HCT116 (cell line): ENCODE results near the gene LASP1NB.
"Not testable (repeated sequence)": the region's sequence is repeated elsewhere in the genome, so short reads cannot be mapped to it uniquely, and the experiment has no call there.

Experiments used
- ATAC-seq: fragments of 200-7000 bp; cut with Tn5 transposase; 2 replicates; pipeline ENCODE4 v1.9.1; 2020; ENCODE audit warnings: mild to moderate bottlenecking, moderate library complexity
- BruUV-seq: library from RNA; stranded (reverse); fragments of 400-500 nt; replicated peaks from 2 replicates; lab custom pipeline; 2021; lab: Mats Ljungman, UMichigan
- CTCF ChIA-PET: fragments of 300-600 bp; sonication (Branson Sonifier 250); formaldehyde crosslinking; loops from one replicate; lab custom pipeline; 2021; ENCODE audit warnings: antibody characterized with exemption; lab: Charles Lee
- POLR2A ChIA-PET: fragments of 300-600, 350-600 bp; sonication (Branson Sonifier 250); formaldehyde crosslinking; loops from one replicate; lab custom pipeline; 2021; ENCODE audit warnings: antibody characterized with exemption; lab: Charles Lee
- RAD21 ChIA-PET, 2 experiments: fragments of 300-600 bp; sonication (Branson Sonifier 250); formaldehyde crosslinking; loops; one replicate each; lab custom pipeline; 2023; ENCODE audit warnings: low total read pairs in 2 of 2; ENCODE audit not compliant: uncharacterized antibody in 2 of 2, unreplicated experiment in 2 of 2, low non-redundant PET in 1 of 2; lab: Charles Lee
- DNase-seq: peaks from one replicate; pipeline ENCODE4 v3.0.0-alpha.2; 2010; ENCODE audit warnings: low read depth, low spot score
- H2AFZ ChIP-seq: fragments of 200-600 bp; shearing (Covaris generic), sonication (generic); 2 replicates; pipeline ENCODE4 v1.6.1; 2017; ENCODE audit warnings: low read depth, mixed run types, mixed read lengths, antibody characterized with exemption, low read length; ENCODE audit not compliant: poor library complexity, severe bottlenecking
- H3K27ac ChIP-seq: 2 replicates; pipeline ENCODE4 v1.5.1; 2012; ENCODE audit warnings: low read depth, low read length
- H3K27me3 ChIP-seq: fragments of 200-600 bp; sonication (generic); 2 replicates; pipeline ENCODE4 v1.6.1; 2016; ENCODE audit warnings: mixed run types, low read length, mixed read lengths; ENCODE audit not compliant: insufficient read depth
- H3K36me3 ChIP-seq, 2 experiments: fragments of 200-500 bp in 1 of 2; fragments of 200-600 bp in 1 of 2; sonication (Bioruptor generic) in 1 of 2; sonication (generic) in 1 of 2; 2 replicates each; pipeline versions ENCODE4 v1.5.1 to v1.6.1; 2014 to 2016; ENCODE audit warnings: low read length in 2 of 2, inconsistent platforms in 1 of 2, mixed read lengths in 1 of 2, mixed run types in 1 of 2; ENCODE audit not compliant: insufficient read depth in 2 of 2, control insufficient read depth in 1 of 2
- H3K4me1 ChIP-seq, 2 experiments: fragments of 200-600 bp in 1 of 2; sonication (generic) in 1 of 2; 2 replicates each; pipeline versions ENCODE4 v1.5.1 to v1.6.1; 2012 to 2017; ENCODE audit warnings: low read length in 2 of 2, inconsistent platforms in 1 of 2, mild to moderate bottlenecking in 1 of 2, mixed read lengths in 1 of 2, mixed run types in 1 of 2, moderate library complexity in 1 of 2; ENCODE audit not compliant: insufficient read depth in 2 of 2, control insufficient read depth in 1 of 2
- H3K4me2 ChIP-seq: fragments of 200-600 bp; sonication (generic); 2 replicates; pipeline ENCODE4 v1.6.1; 2017; ENCODE audit warnings: mixed run types, low read length, mixed read lengths
- H3K4me3 ChIP-seq, 2 experiments: fragments of 200-600 bp in 1 of 2; sonication (generic) in 1 of 2; replicated peaks in 1 of 2; 2 replicates each; pipeline ENCODE4 v1.5.1; 2011 to 2016; ENCODE audit warnings: low read length in 2 of 2, control low read depth in 1 of 2, low read depth in 1 of 2, mild to moderate bottlenecking in 1 of 2, mixed read lengths in 1 of 2, mixed run types in 1 of 2
- H3K79me2 ChIP-seq: fragments of 200-600 bp; sonication (generic); 2 replicates; pipeline ENCODE4 v1.6.1; 2017; ENCODE audit warnings: mild to moderate bottlenecking, mixed run types, low read length, moderate library complexity, mixed read lengths; ENCODE audit not compliant: insufficient read depth
- H3K9ac ChIP-seq: fragments of 200-600 bp; sonication (generic); 2 replicates; pipeline ENCODE4 v1.6.1; 2016; ENCODE audit warnings: low read length, mixed read lengths
- H3K9me2 ChIP-seq: fragments of 200-600 bp; sonication (generic), shearing (Covaris generic); 2 replicates; pipeline ENCODE4 v1.6.1; 2017; ENCODE audit warnings: mixed run types, mild to moderate bottlenecking, moderate library complexity; ENCODE audit not compliant: insufficient read depth
- H3K9me3 ChIP-seq, 2 experiments: fragments of 200-500 bp in 1 of 2; fragments of 200-600 bp in 1 of 2; sonication (Bioruptor generic) in 1 of 2; sonication (generic) in 1 of 2; 2 replicates each; pipeline ENCODE4 v1.6.1; 2014 to 2017; ENCODE audit warnings: low read length in 2 of 2, mixed read lengths in 2 of 2, inconsistent platforms in 1 of 2, low read depth in 1 of 2, mild to moderate bottlenecking in 1 of 2, mixed run types in 1 of 2, moderate library complexity in 1 of 2; ENCODE audit not compliant: control insufficient read depth in 1 of 2, insufficient read depth in 1 of 2
- H4K20me1 ChIP-seq: fragments of 200-600 bp; sonication (generic), shearing (Covaris generic); 2 replicates; pipeline ENCODE4 v1.6.1; 2017; ENCODE audit warnings: mixed run types, mild to moderate bottlenecking, moderate library complexity; ENCODE audit not compliant: insufficient read depth
- ATF3 ChIP-seq: IDR thresholded peaks from 2 replicates; pipeline ENCODE4 v1.6.1; 2012
- CBX3 ChIP-seq: IDR thresholded peaks from 2 replicates; pipeline ENCODE4 v1.6.1; 2012; ENCODE audit warnings: low read depth
- CEBPB ChIP-seq: IDR thresholded peaks from 2 replicates; pipeline ENCODE4 v1.6.1; 2012; ENCODE audit warnings: low read depth
- ELF1 ChIP-seq: IDR thresholded peaks from 2 replicates; pipeline ENCODE4 v1.6.1; 2012; ENCODE audit warnings: low read depth, borderline replicate concordance
- EZH2phosphoT487 ChIP-seq: fragments of 200-600 bp; IDR thresholded peaks from 2 replicates; pipeline ENCODE4 v1.6.1; 2018; ENCODE audit warnings: antibody characterized with exemption, borderline replicate concordance
- FOSL1 ChIP-seq: IDR thresholded peaks from 2 replicates; pipeline ENCODE4 v1.6.1; 2012; ENCODE audit warnings: low read depth
- JUND ChIP-seq: IDR thresholded peaks from 2 replicates; pipeline ENCODE4 v1.6.1; 2012
- POLR2A ChIP-seq: IDR thresholded peaks from 2 replicates; pipeline ENCODE4 v1.7.0; 2011; ENCODE audit warnings: borderline replicate concordance; ENCODE audit not compliant: insufficient read depth, insufficient read length; ENCODE audit errors: extremely low read depth
- POLR2AphosphoS5 ChIP-seq: IDR thresholded peaks from 2 replicates; pipeline ENCODE4 v1.6.1; 2011; ENCODE audit warnings: mild to moderate bottlenecking, low read depth, low read length, moderate library complexity
- RAD21 ChIP-seq: IDR thresholded peaks from 2 replicates; pipeline ENCODE4 v1.6.1; 2012; ENCODE audit warnings: low read depth, mild to moderate bottlenecking
- REST ChIP-seq: IDR thresholded peaks from 2 replicates; pipeline ENCODE4 v1.6.1; 2012; ENCODE audit warnings: low read depth
- SP1 ChIP-seq: IDR thresholded peaks from 2 replicates; pipeline ENCODE4 v1.6.1; 2012; ENCODE audit warnings: low read depth
- TCF7L2 ChIP-seq: IDR thresholded peaks from 2 replicates; pipeline ENCODE4 v1.7.0; 2011; ENCODE audit warnings: borderline replicate concordance, inconsistent platforms; ENCODE audit not compliant: insufficient read depth, insufficient read length; ENCODE audit errors: extremely low read depth
- YY1 ChIP-seq: IDR thresholded peaks from 2 replicates; pipeline ENCODE4 v1.6.1; 2011; ENCODE audit warnings: low read length, low read depth, moderate library complexity, mild to moderate bottlenecking; ENCODE audit not compliant: insufficient replicate concordance; ENCODE audit errors: extremely low read depth
- ZBTB33 ChIP-seq: IDR thresholded peaks from 2 replicates; pipeline ENCODE4 v1.6.1; 2011; ENCODE audit warnings: mild to moderate bottlenecking, low read length, moderate library complexity; ENCODE audit not compliant: insufficient replicate concordance; ENCODE audit errors: extremely low read depth
- ZFX ChIP-seq: fragments of 450-650 bp; IDR thresholded peaks from 2 replicates; pipeline ENCODE4 v1.6.1; 2017
- intact Hi-C: fragments of 100-400 bp; cut with micrococcal nuclease; formaldehyde crosslinking; loops from 2 replicates; pipeline ENCODE4 v1.10.0; 2022

LASP1NB gene

GRCh38 chr17:38911731-38912081 lies 13.7 kb upstream of the LASP1NB start:
- H3K9me3 ChIP-seq, H3K4me2 ChIP-seq, H3K9ac ChIP-seq, intact Hi-C loops, ATAC-seq, H3K4me1 ChIP-seq, H2AFZ ChIP-seq, POLR2A ChIA-PET, BruUV-seq, H3K9me2 ChIP-seq, H3K27ac ChIP-seq, H3K27me3 ChIP-seq, DNase-seq, RAD21 ChIA-PET, CTCF ChIA-PET, H4K20me1 ChIP-seq, H3K4me3 ChIP-seq: not testable (repeated sequence)
- peaks cover 28% of the 10 kb centered on the region; the same call in 1 of the 2 replicates for H3K79me2 ChIP-seq
- peaks cover 0 to 17% of the 10 kb centered on the region in 2 experiments; a peak in 2 of 4 replicates for H3K36me3 ChIP-seq

DNA sequence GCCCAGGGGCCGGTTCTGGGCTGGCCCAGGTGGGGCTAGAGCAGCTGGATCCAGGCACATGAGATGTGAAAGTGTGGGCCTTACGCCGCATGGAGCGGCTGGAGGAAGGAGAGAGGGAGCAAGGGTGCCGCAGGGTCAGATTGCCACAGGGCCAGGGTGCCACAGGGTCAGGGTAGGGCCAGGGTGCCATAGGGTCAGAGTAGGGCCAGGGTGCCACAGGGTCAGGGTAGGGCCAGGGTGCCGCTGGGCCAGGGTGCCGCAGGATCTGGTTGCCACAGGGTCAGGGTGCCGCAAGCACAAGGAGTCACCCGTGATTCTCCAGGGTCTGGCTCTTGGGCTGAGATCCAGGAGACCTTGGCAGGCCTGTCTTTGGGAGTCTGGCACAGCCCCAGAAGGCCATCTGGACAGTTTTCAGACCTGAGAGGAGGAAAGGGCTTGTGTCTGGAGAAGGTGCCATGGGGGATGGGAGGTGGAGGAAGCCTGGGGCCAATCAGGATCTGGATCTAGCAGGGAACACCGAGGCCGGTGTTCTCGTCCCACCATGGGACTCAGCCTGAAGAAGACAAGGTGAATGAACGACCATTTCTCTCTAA lies 13.1 kb upstream of the LASP1NB start:
- H3K9me3 ChIP-seq, result no peaks in the 10 kb centered on the region
- no peaks in the 10 kb centered on the region for H3K4me1 ChIP-seq
- no peaks in the 10 kb centered on the region for H3K27me3 ChIP-seq
- intact Hi-C loops, result no loop called here
- no peak overlapping the region for H3K4me2 ChIP-seq
- H4K20me1 ChIP-seq, result no peaks in the 10 kb centered on the region
- no peak overlapping the region for H3K9ac ChIP-seq
- RAD21 ChIA-PET, result no interaction called here
- peaks cover 22% of the 10 kb centered on the region; the same call in 1 of the 2 replicates for H3K79me2 ChIP-seq
- DNase-seq, result no peak
- BruUV-seq, result no TSS peak
- no peak overlapping the region for H3K4me3 ChIP-seq
- POLR2A ChIA-PET, result no interaction called here
- peaks cover 0 to 22% of the 10 kb centered on the region in 2 experiments; a peak in 2 of 4 replicates for H3K36me3 ChIP-seq
- H2AFZ ChIP-seq, result no peak overlapping the region
- no peaks in the 10 kb centered on the region for H3K9me2 ChIP-seq
- CTCF ChIA-PET, result no interaction called here
- no peak for TF ChIP-seq ZFX
- TF ChIP-seq POLR2A, result no peak
- TF ChIP-seq ATF3, result no peak
- no peak for TF ChIP-seq EZH2phosphoT487
- no peak for TF ChIP-seq CEBPB
- TF ChIP-seq TCF7L2, result no peak
- no peak for TF ChIP-seq FOSL1
- TF ChIP-seq RAD21, result no peak
- no peak for TF ChIP-seq ELF1
- TF ChIP-seq ZBTB33, result no peak
- TF ChIP-seq POLR2AphosphoS5, result no peak
- TF ChIP-seq YY1, result no peak
- TF ChIP-seq REST, result no peak
- TF ChIP-seq CBX3, result no peak
- no peak for TF ChIP-seq SP1
- no peak for TF ChIP-seq JUND
- no peak for ATAC-seq
- H3K27ac ChIP-seq, result no peak overlapping the region
